ENCODE data around the gene FOS. TPM values are rescaled to one million over a fixed set of nuclear protein-coding genes. Genes with fewer than 3 reads are reported as not detected.

FOS gene
- total and polyA plus RNA-seq, 2 of the 13 experiments (the other 11 are each of a cell fraction or from before 2014, with no cell fraction given): 15.9 to 24.2 TPM

GRCh38 chr14:75306927-75307699 is 28.5 kb downstream of the FOS start (continued):
- TF ChIP-seq EEA1 (CRISPR knock-in tag; IDR thresholded peaks at IDR 0.05; ENCODE audit: borderline replicate concordance) (no peak), ZSCAN25 (CRISPR knock-in tag; IDR thresholded peaks at IDR 0.05) (no peak), ATF2 (CRISPR knock-in tag; IDR thresholded peaks at IDR 0.05) (no peak), ZNF362 (CRISPR knock-in tag; IDR thresholded peaks at IDR 0.05; ENCODE audit: borderline replicate concordance) (no peak), NCOA1 (CRISPR knock-in tag; IDR thresholded peaks at IDR 0.05) (no peak), ZNF354B (CRISPR knock-in tag; IDR thresholded peaks at IDR 0.05) (no peak), REPIN1 (CRISPR knock-in tag; IDR thresholded peaks at IDR 0.05; ENCODE audit: borderline replicate concordance, low read depth) (0 out of 2 replicates have a peak, but pooled peaks have one; percentile 4), ZNF225 (CRISPR knock-in tag; IDR thresholded peaks at IDR 0.05) (no peak), RXRB (CRISPR knock-in tag; IDR thresholded peaks at IDR 0.05; ENCODE audit: borderline replicate concordance) (no peak), HES4 (CRISPR knock-in tag; IDR thresholded peaks at IDR 0.05; ENCODE audit: borderline replicate concordance) (no peak), ZBTB2 (CRISPR knock-in tag; IDR thresholded peaks at IDR 0.05; ENCODE audit: low read depth) (no peak), ZNF253 (CRISPR knock-in tag; IDR thresholded peaks at IDR 0.05; ENCODE audit: borderline replicate concordance) (no peak), ZFYVE20 (CRISPR knock-in tag; IDR thresholded peaks at IDR 0.05; ENCODE audit: borderline replicate concordance, low read depth) (no peak), CTCF (CRISPR knock-in tag; IDR thresholded peaks at IDR 0.05) (peak; percentile 68), ZBTB7A (CRISPR knock-in tag; IDR thresholded peaks at IDR 0.05) (no peak), ZNF781 (CRISPR knock-in tag; IDR thresholded peaks at IDR 0.05; ENCODE audit: borderline replicate concordance, not compliant biosample characterization) (peak; percentile 56), CBFB (CRISPR knock-in tag; IDR thresholded peaks at IDR 0.05) (no peak), STAG1 (CRISPR knock-in tag; IDR thresholded peaks at IDR 0.05) (peak; percentile 72), ZNF263 (CRISPR knock-in tag; IDR thresholded peaks at IDR 0.05) (no peak)
